ELF-1 (cell line): Measurements from ENCODE around the gene SCD5.
A peak's percentile ranks its signal among the peaks of the same experiment; 100 is the strongest.

ENCODE experiments used
- DNase-seq: peaks from one replicate; pipeline ENCODE4 v3.0.0-alpha.2; 2016; ENCODE audit warnings: low read depth, low spot score

The SCD5 gene

DNA sequence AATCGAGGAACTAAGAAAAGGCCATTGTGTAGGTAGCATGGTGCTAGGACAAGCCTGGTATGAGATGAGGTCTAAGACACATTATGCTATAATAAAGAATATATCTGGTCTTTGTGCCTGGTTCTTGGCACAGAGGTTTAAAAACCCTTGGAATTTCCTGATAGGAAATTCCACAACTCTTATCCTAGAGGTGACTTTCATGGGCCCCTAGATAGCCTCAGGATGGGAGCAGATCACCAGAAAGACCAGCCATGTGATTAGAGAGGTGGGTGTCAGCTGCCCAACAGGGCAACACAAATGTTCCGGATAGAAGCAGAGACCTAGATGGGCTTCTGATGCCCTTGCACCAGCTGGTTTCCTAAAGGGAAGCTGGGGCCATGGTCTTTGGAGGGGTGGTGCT is 107.2 kb downstream of the SCD5 start:
- no peak for DNase-seq

DNA sequence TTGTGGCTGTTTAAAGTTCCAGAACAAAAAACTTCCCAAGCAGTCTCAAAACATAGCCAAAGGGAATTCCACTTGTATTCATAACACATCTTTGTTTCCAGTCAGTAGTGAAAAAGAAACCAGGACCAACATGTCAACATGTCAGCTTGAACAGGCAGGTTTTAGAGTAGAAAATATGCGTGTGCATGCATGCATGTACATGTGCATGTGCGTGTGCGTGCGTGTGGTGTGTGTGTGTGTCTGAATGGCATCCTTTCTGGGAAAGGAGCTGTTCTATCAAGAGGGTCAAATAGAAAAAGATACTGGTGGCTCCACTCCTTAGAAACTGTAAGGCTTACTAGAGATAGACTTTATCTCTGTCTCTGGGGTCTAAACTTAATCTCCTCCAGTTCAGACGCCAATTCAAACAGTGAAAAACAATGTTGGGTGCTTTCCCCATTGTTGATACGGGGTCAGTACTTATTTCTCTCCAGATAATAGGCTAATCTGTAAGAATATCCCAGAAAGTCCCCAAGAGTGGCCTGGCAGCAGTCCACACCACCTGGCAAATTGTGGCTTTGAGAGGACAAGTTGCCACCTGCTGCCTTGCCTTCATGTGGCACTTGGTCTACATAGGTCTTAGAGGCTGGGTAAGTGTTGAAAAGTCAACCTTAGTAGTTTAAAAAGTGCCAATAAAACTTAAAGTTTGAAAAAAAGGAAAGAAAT is 110.4 kb downstream of the SCD5 start:
- no peak for DNase-seq

DNA sequence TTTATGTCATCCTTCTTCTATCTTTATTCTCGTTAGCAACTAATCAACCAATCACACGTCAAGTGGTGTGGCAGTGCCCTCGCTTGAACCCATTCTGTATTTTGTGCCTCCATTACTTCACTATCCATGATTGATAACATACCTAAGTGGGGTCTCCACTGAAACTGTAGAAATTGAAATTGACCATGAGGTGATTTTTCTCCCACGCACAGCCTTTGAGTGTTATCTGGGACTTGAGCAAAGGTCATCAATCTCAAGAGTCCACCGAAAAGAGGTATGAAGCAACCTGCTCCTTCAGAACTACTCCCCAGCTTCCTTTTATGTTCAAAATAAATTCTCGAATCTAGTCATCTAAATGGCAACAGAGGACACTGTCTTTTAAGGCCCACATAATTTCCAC is 111.1 kb downstream of the SCD5 start:
- no peak for DNase-seq

DNA sequence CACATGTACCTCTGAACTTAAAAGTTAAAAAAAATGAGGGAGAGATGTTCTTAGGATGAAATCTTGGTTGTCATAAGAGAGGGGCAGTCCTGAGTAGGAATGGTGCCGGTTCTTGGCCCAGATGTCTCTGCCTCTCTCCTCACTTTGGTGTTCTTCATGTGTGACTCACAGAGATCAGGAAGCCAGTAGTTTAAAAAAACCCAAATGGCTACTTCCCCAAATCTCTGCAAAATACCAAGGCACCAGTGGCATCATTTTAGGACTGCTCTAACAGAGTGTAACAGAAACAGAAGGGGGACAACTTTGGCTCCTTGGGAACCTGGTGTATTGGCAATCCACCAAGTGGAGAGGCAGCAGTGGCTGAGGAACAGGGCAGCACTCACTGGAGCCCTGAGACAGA is 116.8 kb downstream of the SCD5 start:
- no peak for DNase-seq

DNA sequence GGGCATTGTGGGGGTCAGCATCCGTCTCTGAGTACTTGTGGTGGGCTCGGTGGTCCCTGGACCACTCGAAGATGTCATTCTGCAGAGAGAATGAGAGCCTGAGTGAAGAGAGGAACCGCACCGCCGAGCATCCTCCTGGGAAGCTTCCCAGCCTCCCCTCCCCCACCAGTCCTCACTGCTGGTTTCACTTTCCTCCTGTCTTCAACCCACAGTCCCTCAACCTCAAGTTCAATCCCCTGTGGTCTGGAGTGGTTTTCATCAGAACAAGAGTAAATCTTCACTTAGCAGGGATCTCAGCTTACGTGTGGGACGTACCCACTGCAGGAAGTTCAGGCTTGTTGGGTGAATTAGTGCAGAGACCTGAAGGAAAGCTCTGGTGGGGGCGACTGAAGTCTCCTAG is 117.8 kb downstream of the SCD5 start:
- DNase-seq = no peak

DNA sequence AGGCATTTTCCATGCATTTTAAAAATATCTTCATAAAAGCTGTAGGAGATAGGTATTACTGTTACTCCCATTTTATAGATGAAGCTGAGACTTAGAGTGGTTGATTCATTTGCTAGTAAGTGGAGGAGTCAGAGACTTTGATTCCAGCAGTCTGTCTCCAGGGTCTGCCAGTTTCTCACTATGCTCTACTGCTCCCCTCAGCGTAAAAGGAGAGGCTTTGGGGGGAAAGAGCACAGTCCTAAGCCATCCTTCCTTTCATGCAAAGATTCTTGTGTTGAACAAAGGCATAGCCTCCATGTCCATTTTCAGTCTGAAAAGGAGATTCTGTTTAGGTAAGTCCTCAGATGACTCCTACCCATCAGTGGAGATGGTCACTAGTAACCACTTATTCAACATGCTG is 119.1 kb downstream of the SCD5 start:
- DNase-seq = no peak

DNA sequence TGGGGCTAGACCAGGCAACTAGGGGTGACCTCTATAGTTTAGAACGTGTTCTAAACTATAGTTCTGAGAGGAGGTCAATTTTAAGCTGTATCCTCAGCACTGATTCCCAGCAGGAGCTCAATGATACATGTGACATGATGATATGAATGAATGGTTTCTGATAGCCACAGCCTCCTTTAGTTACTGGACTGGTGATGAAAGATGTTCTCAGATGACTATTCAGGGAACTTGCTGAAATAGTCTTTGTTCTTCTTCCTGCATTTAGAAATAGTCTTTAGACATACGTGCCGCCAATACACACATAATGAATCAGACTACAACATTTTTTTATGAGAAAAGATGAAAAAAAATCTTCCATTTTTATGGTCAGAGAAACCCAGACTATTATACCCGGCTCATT is 120.5 kb downstream of the SCD5 start:
- no peak for DNase-seq

DNA sequence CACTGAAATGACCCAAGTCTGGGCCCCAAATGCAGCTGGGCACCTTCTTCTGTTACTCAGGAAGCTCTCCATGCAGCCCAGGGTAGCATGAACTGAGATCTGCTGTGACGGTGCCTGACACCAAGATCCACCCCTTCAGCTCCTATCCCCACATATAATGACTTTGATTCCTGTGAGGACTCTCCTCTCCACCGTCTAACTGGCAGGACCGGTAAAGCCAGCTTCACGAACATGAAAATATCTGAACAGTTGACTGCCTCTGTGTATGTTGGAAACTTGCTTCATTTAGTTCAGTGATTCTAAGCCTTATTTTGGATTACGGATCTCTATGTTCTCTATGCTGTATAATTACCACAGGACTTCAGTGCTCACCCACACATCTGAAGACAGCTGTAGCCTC is 121.3 kb downstream of the SCD5 start:
- peak; percentile 13 for DNase-seq

DNA sequence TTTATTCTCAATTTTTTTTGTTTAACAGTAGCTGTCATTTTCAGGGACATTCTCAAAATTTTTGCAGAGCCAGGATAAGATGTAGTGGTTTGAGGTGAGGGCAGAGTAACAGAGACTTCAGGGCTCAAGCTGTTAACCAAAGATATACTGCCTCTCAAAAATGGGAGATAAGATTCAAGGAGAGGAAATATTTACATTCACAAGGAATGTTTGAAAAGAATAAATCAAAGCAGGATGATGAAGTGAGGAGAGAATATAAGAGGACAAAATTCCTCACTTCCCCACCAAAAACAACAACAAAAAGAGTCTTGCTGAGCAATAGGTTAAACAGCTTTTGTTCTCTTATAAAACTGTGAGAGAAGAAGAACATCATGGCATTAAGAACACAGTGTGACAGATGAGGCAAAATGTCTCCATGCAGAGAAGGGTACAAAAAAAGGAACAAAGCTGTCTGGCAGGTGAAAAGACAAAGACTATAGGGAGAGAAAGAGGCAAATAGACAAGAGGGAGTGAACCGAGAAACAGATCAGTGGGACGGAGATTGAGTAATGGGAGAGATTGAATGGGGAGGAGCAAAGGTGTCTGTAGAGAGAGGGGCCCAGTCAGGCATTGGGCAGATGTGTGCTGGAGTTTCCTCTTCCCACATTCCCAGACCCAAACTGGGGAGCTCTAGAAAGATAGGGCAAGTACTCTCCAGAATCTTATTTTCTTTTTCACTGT is 130.7 kb downstream of the SCD5 start:
- DNase-seq = no peak

DNA sequence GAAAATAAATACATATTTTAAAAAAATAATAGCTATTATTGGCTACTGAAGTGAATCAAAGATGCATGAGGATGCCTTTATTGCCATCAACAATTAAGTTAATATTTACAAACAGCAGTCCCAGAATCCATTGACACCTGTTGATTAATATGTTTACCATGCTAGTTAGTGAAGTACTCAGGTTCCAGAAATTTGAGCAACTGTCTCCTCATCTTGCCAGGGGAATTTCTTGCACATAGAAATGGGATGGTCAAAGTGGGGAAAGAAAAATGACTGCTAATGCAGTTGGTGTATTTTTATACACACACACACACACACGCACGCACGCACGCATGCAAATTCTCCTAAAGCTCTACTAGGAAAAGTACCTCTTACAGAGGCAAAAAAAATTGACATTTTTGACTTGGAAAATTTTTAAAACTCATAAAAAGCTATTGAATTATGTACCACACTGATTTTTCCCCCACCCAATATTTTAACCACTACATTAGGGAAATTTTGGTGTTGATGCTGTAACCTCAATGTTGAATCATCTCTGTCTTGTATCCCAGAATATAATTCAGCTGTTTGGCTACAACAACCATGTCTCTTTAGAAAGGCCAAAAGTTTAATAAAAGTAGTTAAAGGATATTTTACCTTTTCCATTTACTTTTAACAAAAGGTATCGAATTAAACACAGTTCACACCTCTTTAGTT is 131.5 kb downstream of the SCD5 start:
- no peak for DNase-seq

DNA sequence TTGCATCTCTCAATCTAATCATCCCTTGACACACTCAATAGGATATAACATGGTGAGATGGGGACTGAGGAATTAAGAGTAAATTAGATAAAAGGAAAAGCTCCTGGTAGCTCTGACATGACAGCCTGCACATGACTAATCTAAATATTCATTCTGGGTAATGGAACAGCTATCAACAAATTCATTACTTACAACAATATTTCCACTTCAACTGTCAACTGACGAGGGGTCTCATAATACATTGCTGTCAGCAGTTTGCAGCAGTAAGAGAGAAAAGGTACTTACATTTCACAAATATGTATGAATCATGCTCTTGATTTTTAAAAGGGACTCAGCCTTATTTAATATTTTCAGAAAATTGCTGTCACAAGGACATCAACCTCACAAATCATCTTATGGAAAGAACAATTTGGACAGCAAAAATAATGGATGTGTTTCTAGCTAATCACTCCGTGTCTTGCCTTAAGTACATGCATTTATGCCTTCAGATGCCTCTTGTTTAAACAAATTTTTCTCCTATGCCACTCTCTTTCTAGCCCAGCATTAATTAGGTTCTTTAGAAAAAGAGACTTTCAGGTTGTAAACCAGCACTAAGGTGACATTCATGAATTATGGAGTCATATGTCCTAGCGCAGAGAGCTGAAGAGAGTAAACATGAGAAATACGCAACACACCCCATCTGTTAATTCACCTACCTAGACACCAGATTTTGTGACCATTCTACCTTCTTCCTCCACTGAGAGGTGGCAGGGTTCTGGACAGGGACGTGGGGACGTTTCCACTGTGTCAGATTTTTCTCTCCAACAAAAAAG is 137.2 kb downstream of the SCD5 start:
- no peak for DNase-seq

DNA sequence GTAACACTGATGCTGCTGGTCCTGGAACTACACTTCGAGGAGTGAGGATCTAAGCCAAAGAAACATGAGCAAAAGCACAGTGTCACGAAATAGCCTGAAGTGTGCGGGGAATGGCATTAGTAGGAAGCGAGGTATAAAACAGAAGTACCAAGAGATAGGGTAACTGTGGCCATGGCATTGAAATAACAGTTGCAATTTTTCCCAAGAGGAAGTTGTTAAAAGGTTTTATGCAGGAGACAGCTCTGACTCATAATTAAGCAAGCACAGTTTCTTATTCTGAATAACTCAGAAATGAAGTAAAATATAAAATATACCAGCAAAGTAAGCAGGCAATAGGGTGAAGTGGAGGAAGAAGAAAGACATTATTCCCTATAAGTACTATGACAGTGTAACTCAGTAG is 146.5 kb downstream of the SCD5 start:
- no peak for DNase-seq

DNA sequence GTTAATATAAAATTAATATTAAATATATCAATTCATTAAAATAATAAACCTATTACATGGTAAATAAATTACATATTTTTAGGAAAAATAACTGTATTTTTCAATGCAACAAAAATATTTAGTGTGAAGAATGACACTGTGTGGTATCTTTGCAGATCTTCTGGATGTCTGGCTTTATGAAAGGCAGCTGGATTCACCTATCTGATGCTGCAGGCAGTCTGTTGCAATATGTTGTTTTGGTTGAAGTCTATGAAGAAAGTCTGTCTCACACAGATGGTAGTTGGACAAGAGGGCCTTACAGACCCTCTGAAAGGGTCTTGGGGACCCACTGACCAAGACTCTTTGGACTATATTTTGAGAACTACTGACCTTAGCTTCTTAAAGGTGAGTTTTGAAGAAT is 147.7 kb downstream of the SCD5 start:
- DNase-seq = no peak

DNA sequence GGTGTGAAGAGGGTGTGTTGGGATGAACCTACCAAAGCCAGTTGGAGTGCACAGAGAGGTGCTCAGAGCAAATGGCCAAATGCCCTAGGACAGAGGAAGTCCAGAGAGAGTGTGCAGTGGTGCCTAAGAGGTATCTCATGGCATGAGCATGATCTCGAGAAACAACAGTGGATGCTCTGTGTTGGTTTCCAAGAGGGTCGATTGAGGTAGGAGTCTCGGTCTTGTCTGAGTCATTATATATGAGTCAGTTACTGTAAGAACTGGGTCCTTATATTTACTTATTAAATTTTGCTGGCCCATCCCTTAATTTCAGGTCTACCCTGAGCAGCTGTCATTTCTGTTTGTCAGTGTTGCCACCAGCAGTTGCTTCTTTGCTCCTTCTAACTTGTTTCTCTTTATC is 150.2 kb downstream of the SCD5 start:
- no peak for DNase-seq

DNA sequence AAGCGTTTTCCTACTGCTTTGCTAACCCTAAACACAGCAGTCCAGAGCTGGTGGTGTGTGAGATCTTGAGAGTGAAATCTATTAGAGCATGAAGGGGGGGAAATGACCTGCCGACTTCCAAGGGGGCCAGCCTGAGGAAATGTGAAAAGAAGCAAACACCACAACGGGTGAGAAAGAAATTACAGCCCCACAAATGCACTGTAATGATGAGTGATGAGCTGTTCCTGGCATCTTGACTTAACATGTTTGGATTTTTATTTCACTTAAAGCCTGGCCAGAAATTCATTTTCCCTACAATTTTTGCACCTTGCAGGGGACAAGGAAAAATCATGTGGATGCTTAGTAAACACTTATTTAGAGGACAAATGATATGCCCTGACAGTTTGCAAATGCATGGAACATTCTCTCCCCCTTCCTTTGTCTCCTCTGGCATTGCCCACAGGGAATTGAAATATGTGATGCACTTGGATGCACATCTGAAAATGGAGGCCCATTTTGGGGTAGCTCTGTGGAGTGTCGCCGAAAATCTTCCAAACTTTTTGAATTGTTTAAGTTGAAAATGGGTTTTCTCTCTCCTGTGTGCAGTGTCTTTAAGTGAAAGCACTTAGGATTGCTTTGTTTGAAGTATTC is 152.5 kb downstream of the SCD5 start:
- DNase-seq = no peak

DNA sequence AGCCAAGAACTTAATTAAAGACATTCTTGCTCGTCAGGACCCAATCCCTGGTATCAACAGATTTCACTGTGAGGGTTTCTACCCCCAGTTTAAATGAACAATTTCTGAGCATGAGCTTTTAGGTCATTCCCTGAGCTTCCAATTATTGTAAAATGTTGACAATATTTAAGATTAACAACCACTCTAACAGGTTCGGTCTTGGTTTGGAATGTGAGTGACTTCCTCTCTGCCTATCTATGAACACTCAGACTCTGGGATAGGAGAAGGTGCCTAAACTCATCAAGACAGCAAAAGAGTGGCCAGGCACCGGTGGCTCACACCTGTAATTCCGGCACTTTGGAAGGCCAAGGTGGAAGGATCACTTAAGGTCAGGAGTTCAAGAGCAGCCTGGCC is 153.9 kb downstream of the SCD5 start:
- no peak for DNase-seq

DNA sequence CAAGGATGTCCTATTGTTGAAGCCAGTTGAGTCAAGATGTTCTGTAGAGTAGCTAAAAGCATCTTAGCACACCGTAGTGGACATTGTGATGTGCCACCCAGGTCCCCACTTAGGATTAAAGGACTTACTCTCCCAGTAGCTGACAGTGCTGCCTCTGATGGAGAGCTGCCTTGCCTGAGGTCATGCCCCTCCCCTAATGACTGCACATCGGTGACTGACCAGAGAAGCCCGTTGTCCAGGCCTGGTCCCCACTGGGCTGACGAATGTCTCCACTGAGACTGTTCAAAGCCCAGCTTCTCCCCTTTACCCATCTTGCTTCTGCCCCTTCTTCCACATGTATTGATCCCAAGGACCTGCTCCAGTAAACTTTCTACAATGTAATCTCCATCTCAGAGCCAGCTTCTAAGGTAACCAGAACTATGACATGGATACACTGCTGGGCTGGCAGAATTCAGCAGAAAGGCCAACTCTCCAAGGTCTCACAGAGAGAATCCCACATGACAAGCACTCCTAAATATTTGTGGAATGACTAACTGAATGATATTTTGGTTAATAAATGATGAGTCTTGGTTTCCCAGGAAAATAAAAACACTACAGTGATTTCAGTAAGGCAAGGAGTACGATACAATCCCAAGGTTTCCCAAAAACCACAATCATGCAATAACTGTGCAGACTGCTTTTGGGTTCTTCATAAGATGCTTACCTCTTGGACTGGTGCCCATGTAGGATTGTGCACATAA is 154.4 kb downstream of the SCD5 start:
- DNase-seq = no peak

DNA sequence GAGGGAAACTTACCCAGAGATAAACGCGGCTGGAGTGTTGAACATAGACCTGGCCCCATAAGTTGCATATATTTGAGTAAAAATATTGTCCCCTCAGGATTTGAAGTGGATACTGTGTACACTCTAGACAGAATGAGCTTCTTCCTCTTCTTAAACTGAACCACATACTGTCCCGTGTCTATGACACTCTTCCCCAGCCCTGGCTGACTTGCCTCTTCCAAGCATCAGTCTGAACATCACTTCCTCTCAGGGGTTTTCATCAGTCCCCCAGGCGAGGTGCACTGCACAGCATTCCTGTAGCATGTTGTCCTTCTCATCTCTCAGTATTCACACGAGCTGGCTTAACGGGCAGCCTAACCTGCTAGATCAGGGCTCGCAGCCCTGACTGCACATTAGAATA is 156.3 kb downstream of the SCD5 start:
- DNase-seq = no peak

DNA sequence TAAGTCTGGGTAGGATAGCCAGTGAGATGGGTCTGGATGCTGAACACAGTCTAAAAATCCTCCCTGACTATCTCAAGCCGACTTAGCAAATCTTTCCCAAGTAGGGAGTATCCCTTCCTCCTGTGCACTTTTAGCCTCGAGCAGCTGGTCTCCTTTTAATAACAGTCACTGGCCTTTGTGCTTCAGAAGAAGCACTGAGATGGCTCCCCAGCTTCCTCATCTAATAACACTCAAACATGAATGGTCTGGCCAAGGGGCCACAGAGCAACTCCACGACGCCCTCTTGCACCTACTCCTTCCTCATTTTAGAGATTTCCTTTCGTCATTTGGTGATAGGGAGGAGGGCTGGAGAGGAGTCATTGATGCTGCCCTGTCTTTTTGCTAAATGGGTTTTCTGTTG is 158.1 kb downstream of the SCD5 start:
- DNase-seq = no peak

DNA sequence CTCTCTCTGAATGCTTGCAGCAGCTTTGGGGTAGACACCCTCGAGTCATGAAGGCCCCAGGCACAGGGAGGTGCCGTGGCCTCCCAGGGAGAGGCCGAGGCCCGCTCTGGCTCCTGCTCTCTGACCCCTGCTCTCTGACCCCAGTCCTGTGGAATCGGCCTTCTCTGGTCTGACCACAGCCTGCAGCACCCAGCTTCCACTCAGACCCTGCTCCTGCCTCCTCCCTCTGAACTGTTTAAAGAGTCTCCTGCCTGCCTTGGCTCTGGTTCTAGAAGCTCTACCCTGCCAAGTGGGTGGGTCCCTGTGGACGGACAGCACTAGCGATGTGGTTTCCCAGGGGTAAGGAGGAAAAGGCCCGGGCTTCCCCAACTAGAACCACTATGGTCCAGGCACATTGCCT is 158.6 kb downstream of the SCD5 start:
- DNase-seq = no peak

DNA sequence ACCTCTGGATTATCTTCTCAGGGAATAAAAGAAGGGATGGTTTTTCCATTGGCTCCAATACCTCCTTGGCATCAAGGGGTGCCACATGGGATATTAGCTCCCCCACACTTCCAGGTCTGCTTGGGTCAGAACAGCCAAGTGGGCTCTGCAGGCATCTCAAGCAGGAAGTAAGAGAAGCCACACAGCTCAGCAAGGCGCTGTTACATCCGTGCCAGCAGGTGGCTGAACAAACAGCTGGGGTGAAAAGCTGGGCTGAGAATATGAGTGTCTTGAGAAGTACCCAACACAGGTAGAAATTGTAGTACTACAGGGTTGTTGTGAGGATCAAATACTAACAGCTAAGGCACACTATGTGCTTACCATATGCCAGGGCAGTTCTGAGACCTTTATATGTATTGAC is 160.1 kb downstream of the SCD5 start:
- DNase-seq = no peak
